ENCODE data around the gene TRDMT1. TPM values are rescaled to one million over a fixed set of nuclear protein-coding genes. Genes with fewer than 3 reads are reported as not detected.

The TRDMT1 gene
- polyA plus RNA-seq, 1 experiment: 2.4 TPM

GRCh38 chr10:17123961-17124360 is 77.5 kb downstream of the TRDMT1 start:
- no peak for DNase-seq (ENCODE audit: low read depth)
- POLR2A ChIA-PET: no interaction called here
- CTCF ChIA-PET: interaction anchor here (0.7 to 0.8 kb wide), 2 partner anchors 12 to 253 kb away, joined by 3 read pairs; no protein-coding TSS in a partner anchor
- Histone ChIP-seq H3K36me3 (ENCODE audit: control insufficient read depth, insufficient read depth, low read length) (no peaks in the 10 kb centered on the region), H3K27me3 (ENCODE audit: control insufficient read depth, insufficient read depth, low read length) (no peaks in the 10 kb centered on the region), H3K4me3 (ENCODE audit: low read depth, low read length) (no peak overlapping the region)
- TF ChIP-seq, protein P1, sequence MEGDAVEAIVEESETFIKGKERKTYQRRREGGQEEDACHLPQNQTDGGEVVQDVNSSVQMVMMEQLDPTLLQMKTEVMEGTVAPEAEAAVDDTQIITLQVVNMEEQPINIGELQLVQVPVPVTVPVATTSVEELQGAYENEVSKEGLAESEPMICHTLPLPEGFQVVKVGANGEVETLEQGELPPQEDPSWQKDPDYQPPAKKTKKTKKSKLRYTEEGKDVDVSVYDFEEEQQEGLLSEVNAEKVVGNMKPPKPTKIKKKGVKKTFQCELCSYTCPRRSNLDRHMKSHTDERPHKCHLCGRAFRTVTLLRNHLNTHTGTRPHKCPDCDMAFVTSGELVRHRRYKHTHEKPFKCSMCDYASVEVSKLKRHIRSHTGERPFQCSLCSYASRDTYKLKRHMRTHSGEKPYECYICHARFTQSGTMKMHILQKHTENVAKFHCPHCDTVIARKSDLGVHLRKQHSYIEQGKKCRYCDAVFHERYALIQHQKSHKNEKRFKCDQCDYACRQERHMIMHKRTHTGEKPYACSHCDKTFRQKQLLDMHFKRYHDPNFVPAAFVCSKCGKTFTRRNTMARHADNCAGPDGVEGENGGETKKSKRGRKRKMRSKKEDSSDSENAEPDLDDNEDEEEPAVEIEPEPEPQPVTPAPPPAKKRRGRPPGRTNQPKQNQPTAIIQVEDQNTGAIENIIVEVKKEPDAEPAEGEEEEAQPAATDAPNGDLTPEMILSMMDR (IDR thresholded peaks at IDR 0.05; ENCODE audit: insufficient read depth, low read depth, low read length): no peak

DNA sequence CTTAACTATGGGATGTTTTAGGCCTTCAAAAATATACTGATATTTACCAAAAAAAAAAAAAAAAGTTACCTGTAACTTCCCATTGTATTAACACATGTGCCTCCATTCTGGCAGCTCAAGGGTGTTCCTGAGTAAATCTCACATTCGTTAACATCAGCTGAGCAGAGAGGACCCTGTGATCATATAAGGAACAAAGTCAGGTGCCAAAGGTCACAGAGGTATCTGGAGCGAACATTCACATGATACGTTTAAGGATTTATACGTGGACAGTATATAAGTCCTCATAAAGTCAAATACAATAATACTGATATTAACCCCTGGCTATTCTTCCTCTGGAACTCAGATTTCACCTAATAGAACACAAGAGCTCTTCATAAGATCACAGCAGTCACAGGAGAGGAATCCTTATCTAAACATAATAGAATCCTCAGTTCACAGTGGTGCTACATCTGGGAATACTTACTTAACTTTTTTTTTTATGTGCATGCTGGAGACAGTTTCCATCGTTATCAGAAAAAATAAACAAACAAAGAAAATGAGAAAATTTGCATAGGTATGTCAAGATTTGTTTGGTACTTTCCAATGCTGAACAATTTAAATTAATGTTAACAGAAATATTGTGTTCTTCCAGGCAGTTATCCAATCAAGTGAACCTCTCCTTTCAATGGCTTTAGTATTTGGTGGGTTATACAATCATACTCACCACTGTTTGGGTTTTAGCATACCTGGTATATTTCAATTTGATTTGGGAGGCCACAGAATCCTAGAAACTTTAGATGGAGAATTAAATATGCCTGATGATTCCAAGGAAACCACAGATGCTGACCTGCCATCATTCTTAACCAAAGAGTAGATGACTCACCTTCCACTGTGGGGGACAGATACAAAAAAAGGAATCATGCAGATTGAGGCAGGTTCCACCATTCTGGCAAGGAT is 78.5 kb downstream of the TRDMT1 start:
- DNase-seq (ENCODE audit: low read depth): peak; percentile 76
- TF ChIP-seq, protein P1 (IDR thresholded peaks at IDR 0.05; ENCODE audit: insufficient read depth, low read depth, low read length): no peak
- Histone ChIP-seq H3K4me3 (ENCODE audit: low read depth, low read length) (no peak overlapping the region), H3K27me3 (ENCODE audit: control insufficient read depth, insufficient read depth, low read length) (no peaks in the 10 kb centered on the region), H3K36me3 (ENCODE audit: control insufficient read depth, insufficient read depth, low read length) (no peaks in the 10 kb centered on the region)
- CTCF ChIA-PET: interaction anchor here (0.6 to 0.7 kb wide), 2 partner anchors 46 to 92 kb away, joined by 3 read pairs; no protein-coding TSS in a partner anchor
- POLR2A ChIA-PET: no interaction called here

GRCh38 chr10:17122052-17122451 is 79.4 kb downstream of the TRDMT1 start:
- Histone ChIP-seq H3K27me3 (ENCODE audit: control insufficient read depth, insufficient read depth, low read length) (no peaks in the 10 kb centered on the region), H3K36me3 (ENCODE audit: control insufficient read depth, insufficient read depth, low read length) (no peaks in the 10 kb centered on the region), H3K4me3 (ENCODE audit: low read depth, low read length) (no peak overlapping the region)
- DNase-seq (ENCODE audit: low read depth): no peak
- TF ChIP-seq, protein P1 (IDR thresholded peaks at IDR 0.05; ENCODE audit: insufficient read depth, low read depth, low read length): no peak
- POLR2A ChIA-PET: no interaction called here
- CTCF ChIA-PET: interaction anchor here (0.8 kb wide), 1 partner anchor 12 kb away, joined by 4 read pairs; no protein-coding TSS in a partner anchor

DNA sequence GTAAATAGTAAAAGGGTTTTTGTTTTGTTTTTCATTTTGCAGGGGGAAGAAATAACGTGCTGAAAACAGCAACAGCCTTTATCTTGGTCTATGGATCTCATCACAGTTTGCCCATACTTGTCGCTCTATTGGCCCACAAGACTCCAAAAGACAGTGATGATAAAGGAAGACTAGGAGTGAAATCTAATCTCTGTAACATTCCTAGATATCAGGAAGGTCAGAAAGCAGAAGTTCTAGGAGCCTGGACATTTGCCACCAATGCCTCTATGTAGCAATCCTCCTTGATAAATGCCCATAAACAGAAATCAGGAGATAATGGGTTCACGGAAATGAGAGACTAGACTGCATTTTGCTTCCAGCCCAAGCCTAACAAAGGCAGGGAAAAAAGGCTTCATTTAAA is 80.8 kb downstream of the TRDMT1 start:
- ChIA-PET CTCF (no interaction called here), POLR2A (no interaction called here)
- TF ChIP-seq, protein P1 (IDR thresholded peaks at IDR 0.05; ENCODE audit: insufficient read depth, low read depth, low read length): no peak
- Histone ChIP-seq H3K27me3 (ENCODE audit: control insufficient read depth, insufficient read depth, low read length) (no peaks in the 10 kb centered on the region), H3K36me3 (ENCODE audit: control insufficient read depth, insufficient read depth, low read length) (no peaks in the 10 kb centered on the region), H3K4me3 (ENCODE audit: low read depth, low read length) (no peak overlapping the region)
- no peak for DNase-seq (ENCODE audit: low read depth)

GRCh38 chr10:17119845-17120244 is 81.6 kb downstream of the TRDMT1 start:
- no peak overlapping the region for H3K4me3 ChIP-seq (ENCODE audit: low read depth, low read length)
- CTCF ChIA-PET: no interaction called here

More at GRCh38 chr10:17119845-17120244, 81.6 kb downstream of the TRDMT1 start:
- no peaks in the 10 kb centered on the region for H3K36me3 ChIP-seq (ENCODE audit: control insufficient read depth, insufficient read depth, low read length)
- POLR2A ChIA-PET: no interaction called here
- DNase-seq (ENCODE audit: low read depth): no peak
- TF ChIP-seq, protein P1 (IDR thresholded peaks at IDR 0.05; ENCODE audit: insufficient read depth, low read depth, low read length): no peak
- no peaks in the 10 kb centered on the region for H3K27me3 ChIP-seq (ENCODE audit: control insufficient read depth, insufficient read depth, low read length)
